DMS79 treated with DMSO at 0.1 percent for 48 hours (cell line): Measurements from ENCODE around the gene CPT1C.

Experiments used
- DNase-seq: peaks from one replicate; lab custom pipeline; 2025; lab: John Stamatoyannopoulos, UW

CPT1C gene

DNA sequence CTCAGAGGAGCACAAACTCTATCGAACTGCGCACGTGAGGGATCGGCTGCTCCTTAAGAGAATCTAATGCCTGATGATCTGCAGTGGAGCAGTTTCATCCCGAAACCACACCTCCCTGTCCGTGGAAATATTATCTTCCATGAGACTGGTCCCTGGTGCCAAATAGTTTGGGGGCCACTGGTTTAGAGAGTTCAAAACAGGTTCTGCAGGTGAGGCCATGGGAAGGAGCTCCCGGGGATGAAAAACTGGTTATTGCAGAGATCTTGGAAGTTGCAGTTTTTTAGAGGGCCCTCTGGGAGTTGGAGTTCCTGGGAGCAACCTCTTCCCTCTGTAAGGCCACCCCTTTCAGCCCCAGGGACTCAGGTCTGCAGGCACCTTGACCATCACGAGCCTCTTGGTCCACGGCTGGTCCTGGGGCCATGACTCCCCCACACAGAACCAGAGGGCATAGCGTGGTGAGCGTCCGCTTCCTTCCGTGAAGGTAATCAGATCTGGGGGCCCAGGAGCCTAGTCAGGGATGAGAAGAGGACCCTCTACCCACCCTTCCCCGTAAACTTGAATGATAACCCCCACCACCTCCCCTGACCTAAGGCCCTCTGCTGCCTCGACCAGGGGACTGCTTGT is 30.5 kb upstream of the CPT1C start:
- DNase-seq = no peak

DNA sequence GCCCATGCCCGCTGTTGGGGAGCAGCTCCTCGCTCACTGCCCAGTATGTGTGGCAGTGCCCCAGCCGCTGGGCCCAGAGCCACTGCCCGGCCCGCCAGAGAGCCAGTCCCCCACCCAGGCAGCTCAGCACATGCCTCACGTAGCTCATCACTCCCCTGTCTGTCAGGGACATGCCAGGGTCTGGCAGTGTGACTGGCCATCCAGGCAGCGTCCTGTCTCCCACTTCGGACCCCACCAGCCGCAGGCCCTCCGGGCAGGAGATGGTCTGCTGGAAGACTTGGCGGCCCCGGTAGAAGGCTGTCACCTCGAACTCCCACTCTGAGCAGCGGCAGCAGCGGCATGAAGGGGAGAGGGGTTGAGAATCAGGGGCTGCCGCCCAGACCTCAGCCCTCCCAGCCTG is 28.9 kb upstream of the CPT1C start:
- no peak for DNase-seq

DNA sequence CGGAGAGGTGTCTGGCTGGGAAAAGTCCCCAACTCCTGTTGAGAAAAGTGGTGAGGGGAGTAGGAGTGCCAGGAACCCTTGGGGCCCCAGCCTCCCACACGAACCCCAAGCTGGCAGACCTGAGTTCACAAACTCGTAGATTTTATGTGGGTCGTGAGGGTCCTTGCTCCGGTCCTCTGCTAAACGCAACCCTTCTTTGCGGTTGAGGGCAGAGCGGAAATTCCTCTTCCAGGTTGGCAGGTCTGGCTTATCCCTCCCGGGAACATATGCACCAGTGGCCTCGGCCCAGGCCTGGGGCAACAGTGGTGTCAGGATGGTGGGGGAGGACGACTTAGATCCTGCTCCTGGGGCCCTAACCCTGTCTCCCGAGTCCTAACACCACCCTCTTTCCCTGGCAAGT is 27.7 kb upstream of the CPT1C start:
- DNase-seq = no peak

DNA sequence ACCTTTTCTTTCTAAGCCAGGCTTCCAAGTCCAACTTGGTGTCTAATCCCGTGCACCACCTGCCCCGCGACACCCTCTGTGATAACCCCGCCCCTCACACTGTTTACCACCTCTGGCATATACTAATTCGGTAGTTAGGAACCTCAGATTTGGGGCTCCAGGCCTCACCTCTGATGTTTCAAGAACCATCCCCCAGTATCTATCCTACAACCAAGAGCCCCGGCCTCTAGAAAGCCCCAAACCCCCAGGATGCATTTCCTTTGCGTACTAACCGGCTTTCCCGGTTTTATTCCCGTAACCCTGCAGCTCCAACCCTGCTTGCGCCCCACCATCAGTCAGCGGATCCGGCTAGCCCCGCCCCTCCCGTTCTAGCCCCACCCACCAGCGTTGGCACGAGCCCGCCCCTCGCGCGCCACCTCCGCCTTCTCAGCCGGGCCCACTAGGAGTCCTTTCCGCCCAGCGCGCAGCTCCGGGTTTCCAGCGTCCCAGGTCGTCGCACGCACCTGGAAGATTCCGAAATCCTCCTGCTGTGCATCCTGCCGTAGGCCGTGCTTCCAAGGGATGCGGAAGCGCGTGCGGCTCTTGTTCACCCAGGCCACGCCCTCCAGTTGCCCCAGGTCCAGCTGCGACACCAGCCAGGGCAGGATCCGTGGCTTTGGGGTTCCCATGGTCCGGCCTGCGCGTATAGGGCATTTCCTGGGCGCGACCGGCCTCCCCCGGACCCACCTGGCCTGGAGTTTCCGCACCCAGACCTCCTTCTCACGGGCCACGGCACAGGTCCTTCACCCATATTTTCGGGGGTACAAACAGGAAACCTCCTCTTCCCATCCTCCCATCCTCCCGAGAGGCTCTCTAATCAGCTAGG is 26.5 kb upstream of the CPT1C start:
- peak; percentile 82 for DNase-seq

DNA sequence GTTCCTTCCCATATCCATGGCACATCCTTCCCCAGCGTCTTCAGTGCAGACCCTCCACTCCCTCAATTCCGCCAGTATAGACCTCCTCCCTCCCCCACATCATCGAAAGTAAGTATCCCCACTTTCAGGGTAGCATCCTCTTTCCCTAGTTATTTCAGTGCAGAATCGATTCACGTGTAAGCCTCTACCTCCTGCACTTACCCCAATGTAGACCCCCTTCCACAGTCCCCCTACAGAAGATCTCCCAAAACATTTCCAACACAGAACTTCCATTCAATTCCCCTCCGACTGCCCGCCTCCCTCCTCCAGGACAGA is 25.9 kb upstream of the CPT1C start:
- DNase-seq = no peak

DNA sequence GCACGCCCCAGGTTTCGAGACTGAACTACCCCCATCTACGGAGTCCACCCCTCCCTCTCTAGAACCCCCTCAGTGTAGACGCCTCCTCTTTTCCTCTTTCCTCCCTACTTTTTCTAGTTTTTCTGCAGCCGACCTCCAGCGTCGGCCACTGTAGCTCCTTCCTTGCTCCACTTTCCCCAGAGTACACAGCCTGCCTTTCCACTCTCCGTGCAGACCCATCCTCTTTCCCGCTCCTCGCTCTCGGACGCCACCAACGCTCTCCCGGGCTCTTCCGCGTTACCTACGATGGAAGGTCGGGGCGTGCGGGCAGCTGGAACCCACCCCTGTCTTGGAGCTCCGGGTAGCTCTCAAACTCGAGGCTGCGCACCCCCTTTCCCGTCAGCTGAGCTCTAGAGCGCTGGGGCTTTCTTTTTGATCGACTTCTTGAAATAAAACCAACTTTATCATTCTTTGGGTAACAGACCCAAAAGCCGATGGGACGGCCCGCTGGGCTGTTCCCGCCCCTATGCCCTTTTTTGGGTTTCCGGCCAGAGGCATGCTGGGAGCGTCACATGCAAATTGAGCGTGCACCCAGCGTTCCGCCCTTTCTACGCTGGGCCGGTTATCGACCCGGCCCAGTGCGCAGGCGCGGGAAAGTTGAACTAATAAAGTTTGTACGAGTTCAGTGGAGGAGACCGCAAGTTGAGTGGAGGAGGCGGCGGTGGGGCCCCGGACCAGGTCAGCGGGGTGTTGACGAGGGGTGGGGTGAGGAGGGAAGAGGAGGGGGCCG is 25.4 kb upstream of the CPT1C start, which contains the start of the genes BCL2L12 and IRF3:
Gene BCL2L12 (plus strand): TSS at position 583 of the 769 bp plus-strand sequence. CDS start 760 bp downstream, outside the sequence.
Gene IRF3 (minus strand): TSS at position 507 of the 769 bp plus-strand sequence. CDS start 1,019 bp downstream, outside the sequence.
- DNase-seq = peak; percentile 89

DNA sequence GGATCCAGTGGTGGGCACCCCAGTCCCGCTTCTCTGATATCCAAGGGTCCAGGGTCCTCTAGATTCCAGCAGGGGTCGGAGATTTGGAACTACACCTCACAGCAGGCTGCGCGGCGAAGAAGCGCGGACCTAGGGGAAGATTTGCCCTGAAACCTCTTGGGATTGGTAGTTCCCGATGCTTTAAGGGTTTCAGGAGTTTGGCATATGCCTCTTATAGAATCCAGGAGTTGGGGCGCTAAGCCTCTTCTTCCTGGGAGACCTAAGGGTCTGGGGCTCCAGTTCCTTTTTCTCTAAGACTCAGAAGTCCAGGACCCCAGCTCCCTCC is 24.8 kb upstream of the CPT1C start:
- DNase-seq = no peak

DNA sequence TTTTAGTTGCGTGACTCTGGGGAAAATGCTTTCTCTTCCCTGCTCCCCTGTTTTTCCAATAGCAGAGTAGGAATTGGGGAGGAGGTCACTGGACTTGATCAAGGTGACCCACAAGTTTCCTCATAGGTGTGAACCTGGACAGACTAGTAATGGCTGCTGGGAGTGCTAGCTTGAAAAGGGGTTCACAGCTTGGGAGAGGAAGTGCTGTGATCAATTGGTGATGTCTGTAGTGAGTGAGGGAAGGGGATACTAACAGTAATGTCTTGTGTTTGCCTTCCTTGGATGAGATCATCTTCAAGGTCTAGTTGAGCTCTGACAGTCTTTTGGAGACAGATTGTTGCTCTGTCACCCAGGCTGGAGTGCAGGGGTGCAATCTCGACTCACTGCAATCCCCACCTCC is 23.4 kb upstream of the CPT1C start:
- no peak for DNase-seq

DNA sequence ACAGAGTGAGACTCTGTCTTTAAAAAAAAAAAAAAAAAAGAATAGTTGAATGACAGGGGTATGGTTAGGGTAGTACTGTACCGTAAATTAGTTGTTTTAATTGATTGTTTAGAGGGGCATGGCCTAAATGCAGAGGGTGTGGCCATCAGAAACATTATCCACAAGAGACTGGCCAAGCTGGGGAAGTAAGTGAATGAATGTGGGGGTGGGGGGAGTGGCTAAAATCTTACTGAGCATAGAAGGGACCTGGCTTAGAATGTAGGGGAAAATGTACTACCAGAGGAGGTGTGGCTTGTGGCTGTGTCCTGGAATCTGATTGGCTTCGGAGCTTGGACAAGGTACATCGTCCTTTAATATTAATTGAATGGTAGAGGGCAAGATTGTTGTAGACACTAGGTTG is 21.4 kb upstream of the CPT1C start:
- no peak for DNase-seq

DNA sequence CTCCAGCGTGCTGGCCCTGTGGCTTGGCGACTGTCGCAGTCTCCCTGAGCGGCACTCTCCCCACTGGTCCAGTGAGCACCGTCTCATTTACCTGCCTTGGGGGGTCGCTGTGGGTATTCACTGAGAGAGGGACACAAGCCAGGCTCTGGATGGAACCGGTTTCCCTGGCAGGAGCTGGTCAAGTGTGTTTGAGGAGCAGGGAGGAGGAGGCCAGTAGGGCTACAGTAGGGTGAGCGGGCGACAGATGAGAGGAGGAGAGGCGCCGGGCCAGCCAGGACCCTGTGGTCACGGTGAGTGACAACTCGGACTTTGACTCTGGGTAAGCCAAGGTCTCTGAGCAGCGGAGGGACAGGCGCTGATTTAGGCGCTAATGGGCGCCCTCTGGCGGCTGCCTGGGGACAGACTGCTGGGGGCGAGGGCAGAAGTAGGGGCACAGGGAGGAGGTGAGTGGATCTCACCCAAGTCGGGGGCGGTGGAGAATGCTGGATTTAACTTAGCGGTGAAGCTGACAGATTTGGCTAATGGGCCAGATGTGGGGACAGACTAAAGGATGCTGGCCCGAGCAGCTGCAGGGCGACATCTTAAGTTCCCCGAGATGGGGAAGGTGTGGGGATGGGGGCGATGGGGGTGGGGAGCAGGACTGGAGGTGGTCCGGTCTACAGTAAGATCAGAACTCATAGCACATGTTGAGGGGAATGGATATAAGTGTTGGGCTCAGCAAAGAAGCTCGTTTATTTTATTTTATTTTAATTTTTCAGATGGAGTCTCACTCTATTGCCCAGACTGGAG is 18.6 kb upstream of the CPT1C start:
- DNase-seq = peak; percentile 86

DNA sequence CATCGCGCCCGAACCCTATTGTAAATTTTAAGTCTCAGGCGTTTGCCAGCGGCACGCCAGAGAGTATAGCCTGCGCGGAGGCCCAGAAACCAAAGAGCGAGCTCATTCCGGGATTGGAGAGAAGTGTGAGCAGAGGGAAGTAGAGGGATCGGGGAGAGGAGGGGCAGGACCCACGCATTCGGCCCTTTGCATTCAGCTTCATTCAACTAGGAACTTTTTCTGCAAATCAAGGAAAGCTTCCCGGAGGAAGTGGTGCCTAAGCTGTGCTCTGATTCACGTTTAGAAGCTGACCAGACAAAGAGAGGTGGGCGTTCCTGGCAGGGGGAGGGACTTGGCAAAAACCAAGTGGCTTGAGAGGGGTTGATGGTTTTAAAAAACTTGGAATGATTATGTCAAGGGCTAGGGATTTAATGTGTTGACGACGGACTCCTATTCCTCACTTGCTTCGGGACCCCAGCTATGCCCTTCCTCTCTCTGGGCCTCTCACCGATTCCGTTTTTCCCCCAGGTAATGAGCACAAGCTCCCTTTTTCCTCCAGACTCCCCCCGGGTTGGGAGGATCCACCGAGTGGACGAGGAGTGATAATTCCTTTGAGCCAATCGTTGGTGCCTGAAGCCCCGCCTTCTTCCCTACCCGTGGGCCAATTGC is 14.7 kb upstream of the CPT1C start:
- peak; percentile 92 for DNase-seq

DNA sequence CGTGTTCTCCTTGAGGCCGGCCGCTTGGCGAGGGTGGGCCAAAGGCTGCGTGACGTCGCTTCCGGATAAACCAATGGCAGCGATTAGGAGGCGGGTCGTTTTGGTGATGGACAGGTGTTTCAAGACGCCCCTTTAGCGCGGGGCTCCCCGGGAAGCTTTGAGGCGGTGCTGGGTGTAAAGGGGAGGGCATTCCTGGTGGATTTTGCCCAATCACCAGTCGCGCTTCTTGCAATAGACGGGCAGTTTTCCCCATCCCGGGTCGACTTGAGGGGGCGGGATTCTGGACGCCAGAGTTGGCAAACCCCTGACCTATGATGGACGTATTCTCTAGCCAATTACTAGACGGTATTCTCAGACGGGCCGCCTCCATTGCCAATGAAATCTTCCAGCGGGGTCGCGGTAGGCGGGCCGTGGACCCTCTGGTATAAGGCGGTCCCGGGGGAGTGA is 14.1 kb upstream of the CPT1C start:
- DNase-seq = peak; percentile 100

DNA sequence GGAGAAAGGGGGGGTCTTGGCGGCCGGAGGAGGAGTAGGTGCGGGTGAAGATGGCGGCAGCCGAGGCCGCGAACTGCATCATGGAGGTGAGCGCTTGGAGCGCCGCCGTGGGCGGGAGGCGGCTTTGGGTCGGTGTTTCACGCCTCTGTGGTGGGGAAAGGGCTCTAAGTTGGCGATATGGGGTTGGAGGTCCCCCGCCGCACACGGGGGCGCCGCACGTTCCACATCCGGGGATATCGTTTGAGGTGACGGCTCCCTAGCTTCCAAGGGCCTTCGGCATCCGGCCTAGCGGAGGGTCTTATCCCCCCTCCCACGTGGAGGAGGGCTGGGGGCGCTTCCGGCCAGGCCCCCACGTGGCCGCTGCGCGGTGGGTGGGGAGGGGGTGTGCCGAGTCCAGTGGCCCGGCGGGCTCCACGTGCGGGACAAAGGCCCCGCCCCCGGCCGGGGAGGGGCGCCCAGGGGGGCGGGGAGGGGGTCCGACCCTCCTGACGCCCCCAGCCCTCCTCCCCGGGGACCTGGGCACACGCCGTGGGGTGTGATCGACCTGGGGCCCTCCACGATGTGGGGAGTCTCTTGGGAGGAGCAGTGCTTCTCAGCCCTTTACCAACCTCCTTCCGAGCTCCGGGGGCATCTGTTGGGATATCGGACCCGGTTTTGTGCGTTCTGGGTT is 13.6 kb upstream of the CPT1C start, which contains the start of gene PRMT1:
Gene PRMT1 (plus strand): TSS at position 41 of the 670 bp plus-strand sequence. CDS start 10 bp downstream, at position 51.
- no peak for DNase-seq

DNA sequence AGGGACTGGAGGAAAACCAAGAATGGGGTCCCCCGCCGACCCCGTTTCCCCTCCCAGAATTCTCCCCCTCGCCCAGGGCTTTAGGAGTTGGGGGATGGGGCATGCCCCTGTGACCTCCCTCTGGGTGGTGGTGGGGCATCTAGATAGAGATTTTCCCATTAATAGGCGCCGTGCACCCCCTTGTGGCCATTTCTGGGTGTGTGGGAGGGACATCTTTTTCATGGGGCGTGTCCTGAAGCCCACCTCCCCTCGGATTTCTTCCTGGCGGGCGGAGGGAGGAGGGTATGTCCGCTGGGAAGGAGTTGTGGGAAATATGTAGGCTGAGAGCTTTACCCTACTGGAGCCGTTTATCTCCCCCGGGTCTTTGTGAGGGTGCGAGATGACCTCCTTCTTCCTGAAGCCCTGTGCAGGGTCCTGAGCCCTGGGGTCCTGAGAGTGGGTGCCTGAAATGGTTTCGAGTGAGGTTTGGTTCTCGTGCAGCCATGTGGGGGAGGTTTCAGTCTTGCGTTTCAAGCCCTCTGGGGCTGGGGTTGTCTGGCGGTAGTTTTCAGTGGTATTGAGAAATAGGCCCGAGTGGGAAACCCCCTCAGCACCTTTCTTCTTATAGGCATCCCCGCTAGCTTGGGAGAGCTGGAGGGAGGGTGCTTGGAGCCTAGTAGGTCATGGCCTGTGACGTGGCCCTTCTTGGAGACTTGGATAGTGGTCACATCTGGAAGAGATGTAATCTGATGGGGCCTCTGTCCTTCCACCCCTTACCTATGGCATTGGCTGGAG is 12.8 kb upstream of the CPT1C start:
- DNase-seq = peak; percentile 42

DNA sequence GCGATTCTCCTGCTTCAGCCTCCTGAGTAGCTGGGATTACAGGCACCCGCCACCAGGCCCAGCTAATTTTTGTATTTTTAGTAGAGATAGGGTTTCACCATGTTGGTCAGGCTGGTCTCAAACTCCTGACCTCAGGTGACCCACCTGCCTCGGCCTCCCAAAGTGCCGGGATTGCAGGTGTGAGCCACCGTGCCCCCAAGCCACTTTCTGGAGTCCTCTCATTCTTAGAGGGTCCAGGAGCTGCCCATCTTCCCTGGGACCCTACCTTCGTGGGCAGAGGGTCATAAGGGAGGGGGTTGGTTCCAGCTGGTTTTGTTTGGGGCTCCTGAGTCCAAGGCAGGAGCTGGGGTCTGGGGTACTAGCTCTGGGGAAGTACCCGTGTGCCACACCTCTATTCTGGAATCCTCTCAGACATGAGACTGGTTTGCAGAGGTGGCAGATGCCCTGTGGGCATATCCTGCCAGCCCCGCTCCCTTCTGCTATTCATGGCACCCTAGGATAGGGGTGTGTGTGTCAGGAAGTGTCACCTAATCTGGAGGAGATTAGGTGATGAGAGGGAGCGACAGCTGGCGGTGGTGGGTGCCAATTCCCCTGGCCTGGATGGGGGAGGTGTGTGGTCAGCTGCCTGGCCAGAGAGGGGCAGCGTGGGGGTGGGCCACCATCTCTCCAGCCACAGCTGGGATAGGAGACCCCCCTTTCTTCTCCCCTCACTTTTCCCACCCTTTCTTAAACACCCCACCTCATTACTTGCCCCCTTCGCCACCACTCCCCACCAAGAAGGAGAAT is 11.7 kb upstream of the CPT1C start:
- DNase-seq = no peak

DNA sequence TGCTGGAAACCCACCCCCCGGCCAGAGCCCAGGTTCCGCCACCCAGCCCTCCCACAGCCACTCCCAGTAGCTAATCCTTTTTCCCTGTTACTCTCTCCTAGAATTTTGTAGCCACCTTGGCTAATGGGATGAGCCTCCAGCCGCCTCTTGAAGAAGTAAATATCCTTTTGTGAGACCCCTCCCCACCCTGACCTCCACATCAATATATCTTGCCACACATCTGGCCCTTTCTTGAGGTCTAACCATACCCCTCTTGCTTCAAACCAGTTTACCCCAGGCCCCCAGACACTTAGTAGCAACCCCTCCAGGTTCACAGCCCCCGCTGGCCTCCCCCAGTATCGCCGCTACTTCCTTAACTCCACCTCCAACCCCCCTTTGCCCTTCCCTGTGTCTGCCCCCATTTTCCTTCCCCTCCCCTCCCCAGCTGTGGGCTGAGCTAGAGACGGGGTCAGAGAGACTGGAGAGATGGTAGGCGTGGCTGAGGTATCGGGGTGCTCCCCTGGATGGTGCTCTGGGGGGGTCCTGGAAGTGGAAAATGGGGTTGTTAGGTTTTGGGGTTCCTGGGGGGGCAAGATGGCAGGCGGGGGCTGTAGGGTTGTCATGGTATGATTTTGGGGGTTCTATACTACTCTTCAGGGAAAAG is 11.0 kb upstream of the CPT1C start:
- no peak for DNase-seq

DNA sequence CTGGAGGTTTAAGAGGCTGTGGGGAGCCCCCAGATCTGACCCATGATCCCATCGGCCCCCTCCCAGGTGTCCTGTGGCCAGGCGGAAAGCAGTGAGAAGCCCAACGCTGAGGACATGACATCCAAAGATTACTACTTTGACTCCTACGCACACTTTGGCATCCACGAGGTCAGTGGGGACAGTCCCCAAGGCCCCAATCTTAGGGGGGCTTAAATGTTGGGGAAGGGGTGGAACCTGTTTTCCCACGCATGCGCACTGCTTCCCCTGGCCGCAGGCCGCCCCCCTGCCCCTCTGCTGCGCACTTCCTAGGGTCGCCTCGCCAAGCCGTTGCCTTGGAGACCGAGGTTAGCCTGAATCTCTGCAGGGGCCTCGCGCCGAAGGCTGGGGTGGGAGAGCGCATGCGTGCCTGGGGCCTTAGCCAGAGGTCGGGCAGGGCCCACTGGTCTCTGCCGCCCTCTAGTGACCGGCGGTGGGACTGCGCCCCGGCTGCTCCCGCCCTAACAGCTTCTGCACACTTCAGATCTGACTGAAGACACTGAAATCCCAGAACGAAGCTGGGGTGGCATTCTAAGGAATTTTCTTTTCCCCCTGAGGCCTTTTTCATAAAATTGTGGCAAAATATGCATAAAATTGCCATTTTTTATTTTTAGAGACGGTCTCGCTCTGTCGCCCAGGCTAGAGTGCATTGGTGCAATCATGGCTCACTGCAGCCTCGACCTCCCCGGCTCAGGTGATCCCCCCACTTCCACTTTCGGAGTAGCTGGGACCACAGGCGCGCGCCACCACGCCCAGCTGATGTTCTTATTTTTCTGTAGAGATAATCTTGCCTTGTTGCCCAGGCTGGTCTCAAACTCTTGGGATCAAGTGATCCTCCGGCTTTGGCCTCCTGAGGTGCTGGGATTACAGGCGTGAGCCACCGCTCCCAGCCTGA is 10.2 kb upstream of the CPT1C start:
- peak; percentile 86 for DNase-seq

DNA sequence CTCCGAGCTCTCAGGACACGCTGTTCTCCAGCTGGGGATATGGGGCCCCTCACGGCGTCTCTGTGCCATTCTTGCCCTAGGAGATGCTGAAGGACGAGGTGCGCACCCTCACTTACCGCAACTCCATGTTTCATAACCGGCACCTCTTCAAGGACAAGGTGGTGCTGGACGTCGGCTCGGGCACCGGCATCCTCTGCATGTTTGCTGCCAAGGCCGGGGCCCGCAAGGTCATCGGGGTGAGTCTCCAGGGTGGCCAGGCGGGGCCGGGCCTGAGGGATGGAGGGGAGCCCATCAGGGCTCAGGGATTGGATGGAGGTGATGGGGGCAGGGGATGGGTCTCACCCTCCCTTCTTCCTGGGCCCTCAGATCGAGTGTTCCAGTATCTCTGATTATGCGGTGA is 9.1 kb upstream of the CPT1C start:
- DNase-seq = no peak
